AG04450 (cell line): ENCODE data around the gene SLC20A1. TPM values are rescaled to one million over a fixed set of nuclear protein-coding genes. Genes with fewer than 3 reads are reported as not detected.

Experiments used
- CTCF ChIA-PET: fragments of 300-600, 350-600 bp; formaldehyde crosslinking; extraction: SDS; loops from one replicate; lab custom pipeline; 2022; ENCODE audit warnings: antibody characterized with exemption, inconsistent platforms; lab: Charles Lee
- POLR2A ChIA-PET: fragments of 350-600 bp; formaldehyde crosslinking; extraction: SDS; loops from one replicate; lab custom pipeline; 2021; ENCODE audit warnings: antibody characterized with exemption, inconsistent platforms; lab: Yijun Ruan, JAX
- DNase-seq: peaks from one replicate; pipeline ENCODE4 v3.0.0-alpha.2; 2011; ENCODE audit warnings: low read depth, low spot score
- H3K27ac ChIP-seq: one replicate; pipeline ENCODE4 v1.5.1; 2012; ENCODE audit warnings: low read depth, low read length, control low read depth
- H3K27me3 ChIP-seq: one replicate; pipeline ENCODE4 v1.6.0; 2012; ENCODE audit warnings: low read length; ENCODE audit not compliant: control insufficient read depth, insufficient read depth
- H3K4me3 ChIP-seq: 2 replicates; pipeline ENCODE4 v1.5.1; 2011; ENCODE audit warnings: mild to moderate bottlenecking, low read depth, low read length, control low read depth
- H3K9me3 ChIP-seq: 2 replicates; pipeline ENCODE4 v1.5.1; 2012; ENCODE audit warnings: low read length; ENCODE audit not compliant: control insufficient read depth, insufficient read depth
- polyA plus RNA-seq: library from polyadenylated mRNA; depleted of rRNA; stranded (reverse); fragments of >200 nt; gene quantifications from 2 replicates; pipeline ENCODE4 v1.2.3, GENCODE V29; 2011
- TF ChIP-seq, protein P1 (sequence below): IDR thresholded peaks from 2 replicates; pipeline ENCODE4 v1.5.1; 2011; ENCODE audit warnings: low read depth, low read length, control low read depth, inconsistent platforms

The SLC20A1 gene
- polyA plus RNA-seq, 1 experiment = 74.8 TPM

- Histone ChIP-seq H3K27ac (no peak overlapping the region), H3K4me3 (no peak overlapping the region), H3K27me3 (no peaks in the 10 kb centered on the region), H3K9me3 (no peaks in the 10 kb centered on the region)
- no peak for DNase-seq
- ChIA-PET POLR2A (no interaction called here), CTCF (interaction anchor here (1.4 to 1.5 kb wide), 2 partner anchors 19 to 21 kb away, joined by 3 to 7 read pairs; no protein-coding TSS in a partner anchor)
- TF ChIP-seq, protein P1, sequence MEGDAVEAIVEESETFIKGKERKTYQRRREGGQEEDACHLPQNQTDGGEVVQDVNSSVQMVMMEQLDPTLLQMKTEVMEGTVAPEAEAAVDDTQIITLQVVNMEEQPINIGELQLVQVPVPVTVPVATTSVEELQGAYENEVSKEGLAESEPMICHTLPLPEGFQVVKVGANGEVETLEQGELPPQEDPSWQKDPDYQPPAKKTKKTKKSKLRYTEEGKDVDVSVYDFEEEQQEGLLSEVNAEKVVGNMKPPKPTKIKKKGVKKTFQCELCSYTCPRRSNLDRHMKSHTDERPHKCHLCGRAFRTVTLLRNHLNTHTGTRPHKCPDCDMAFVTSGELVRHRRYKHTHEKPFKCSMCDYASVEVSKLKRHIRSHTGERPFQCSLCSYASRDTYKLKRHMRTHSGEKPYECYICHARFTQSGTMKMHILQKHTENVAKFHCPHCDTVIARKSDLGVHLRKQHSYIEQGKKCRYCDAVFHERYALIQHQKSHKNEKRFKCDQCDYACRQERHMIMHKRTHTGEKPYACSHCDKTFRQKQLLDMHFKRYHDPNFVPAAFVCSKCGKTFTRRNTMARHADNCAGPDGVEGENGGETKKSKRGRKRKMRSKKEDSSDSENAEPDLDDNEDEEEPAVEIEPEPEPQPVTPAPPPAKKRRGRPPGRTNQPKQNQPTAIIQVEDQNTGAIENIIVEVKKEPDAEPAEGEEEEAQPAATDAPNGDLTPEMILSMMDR = no peak
Measured at GRCh38 chr2:112686348-112687217, 40.8 kb downstream of the SLC20A1 start.

- Histone ChIP-seq H3K4me3 (no peak overlapping the region), H3K27ac (no peak overlapping the region), H3K27me3 (no peaks in the 10 kb centered on the region), H3K9me3 (no peaks in the 10 kb centered on the region)
- TF ChIP-seq, protein P1 = no peak
- no peak for DNase-seq
- POLR2A ChIA-PET = interaction anchor here (0.6 kb wide), 1 partner anchor 10 kb away, joined by 5 read pairs; no protein-coding TSS in a partner anchor
- CTCF ChIA-PET = interaction anchor here (0.8 kb wide), 1 partner anchor 88 kb away, joined by 3 read pairs; no protein-coding TSS in a partner anchor
Measured at GRCh38 chr2:112687522-112687921, 41.8 kb downstream of the SLC20A1 start.

DNA sequence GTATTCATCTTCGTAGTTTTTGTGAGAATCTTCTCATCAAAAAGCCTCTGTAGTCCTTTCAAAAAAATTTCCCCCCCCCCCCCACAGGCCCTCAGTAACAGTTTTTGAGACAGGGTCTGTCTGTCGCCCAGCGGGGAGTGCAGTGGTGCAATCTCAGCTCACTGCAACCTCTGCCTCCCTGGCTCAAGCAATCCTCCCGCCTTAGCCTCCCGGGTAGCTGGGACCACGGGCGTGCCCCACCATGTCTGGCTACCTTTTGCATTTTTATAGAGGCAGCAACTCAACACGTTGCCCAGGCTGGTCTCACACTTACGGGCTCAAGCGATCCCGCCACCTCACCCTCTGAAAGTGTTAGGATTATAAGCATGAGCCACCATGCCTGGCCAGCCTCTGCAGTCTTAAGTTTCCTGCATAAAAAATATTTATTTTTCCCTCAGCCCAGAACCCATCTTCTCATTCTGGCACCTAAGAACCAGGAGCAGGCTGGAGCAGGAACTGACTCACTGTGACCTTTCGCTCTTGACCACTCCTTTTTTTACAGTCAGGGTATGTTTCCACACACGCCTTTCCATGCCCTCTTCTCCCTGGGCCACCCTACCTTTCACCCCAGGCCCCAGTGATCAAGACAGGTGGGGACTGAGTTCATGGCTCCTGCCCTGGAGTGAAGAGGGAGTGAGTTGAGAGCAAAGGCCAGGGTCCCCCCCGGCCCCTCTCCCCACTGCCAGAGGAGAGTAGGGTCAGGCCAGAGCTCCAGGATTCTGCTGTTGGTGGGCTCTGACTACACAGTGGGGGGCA, 42.5 kb downstream of the SLC20A1 start:
- no peaks in the 10 kb centered on the region for H3K9me3 ChIP-seq
- DNase-seq = no peak
- ChIA-PET POLR2A (interaction anchor here (0.6 kb wide), 1 partner anchor 11 kb away, joined by 5 read pairs; no protein-coding TSS in a partner anchor), CTCF (interaction anchor here (0.8 kb wide), 1 partner anchor 89 kb away, joined by 3 read pairs; no protein-coding TSS in a partner anchor)
- H3K27ac ChIP-seq = no peak overlapping the region
- H3K4me3 ChIP-seq = no peak overlapping the region
- H3K27me3 ChIP-seq = no peaks in the 10 kb centered on the region
- TF ChIP-seq, protein P1 = no peak

DNA sequence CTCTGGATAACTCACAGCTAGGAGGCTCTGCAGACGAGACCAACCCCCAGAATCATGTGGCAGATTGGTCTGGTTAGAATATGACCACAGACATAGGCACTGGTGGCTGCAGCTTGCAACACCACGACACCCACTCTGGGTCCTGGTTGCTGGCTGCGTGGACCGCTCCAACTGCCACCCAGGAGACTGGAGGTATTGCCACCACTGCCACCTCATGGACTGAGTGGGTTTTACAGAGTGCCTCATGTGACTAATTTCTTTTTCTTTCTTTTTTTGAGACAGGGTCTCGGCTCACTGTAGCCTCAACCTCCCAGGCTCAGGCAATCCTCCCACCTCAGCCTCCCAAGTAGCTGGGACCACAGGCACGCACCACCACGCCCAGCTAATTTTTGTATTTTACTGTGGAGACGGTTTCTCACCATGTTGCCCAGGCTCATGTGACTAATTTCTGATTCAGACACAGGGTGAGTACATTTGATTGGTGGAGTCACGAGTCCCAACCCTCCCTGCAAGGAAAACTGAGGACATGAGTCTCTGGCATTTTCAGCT, 45.2 kb downstream of the SLC20A1 start:
- Histone ChIP-seq H3K4me3 (no peak overlapping the region), H3K9me3 (no peaks in the 10 kb centered on the region), H3K27me3 (no peaks in the 10 kb centered on the region), H3K27ac (no peak overlapping the region)
- ChIA-PET CTCF (interaction anchor here (0.5 to 3.1 kb wide), 8 partner anchors 9 to 250 kb away, joined by 3 to 23 read pairs (median 4); partner anchors contain the start of gene CHCHD5), POLR2A (no interaction called here)
- TF ChIP-seq, protein P1 = peak; percentile 50
- no peak for DNase-seq
